GM21576 (cell line): Measurements from ENCODE around the gene RAB9A.
"Not testable (repeated sequence)": the region's sequence is repeated elsewhere in the genome, so short reads cannot be mapped to it uniquely, and the experiment has no call there.

ENCODE experiments used
- ATAC-seq: cut with Tn5 transposase; IDR thresholded peaks from one replicate; pipeline ENCODE4 v1.9.1; 2021; ENCODE audit warnings: mild to moderate bottlenecking, moderate library complexity; ENCODE audit not compliant: unreplicated experiment

The RAB9A gene

GRCh38 chrX:13688958-13689740 is at the start of gene RAB9A:
RAB9A (plus strand) TSS chrX:13689128; CDS start chrX:13708747, 19,619 bp downstream.
- peak; percentile 66 for ATAC-seq

- not testable (repeated sequence) for ATAC-seq
Measured at GRCh38 chrX:13641684-13642083, 47.2 kb upstream of the RAB9A start.

- ATAC-seq: no peak
Measured at GRCh38 chrX:13645464-13646153, 43.3 kb upstream of the RAB9A start.

- no peak for ATAC-seq
Measured at GRCh38 chrX:13646154-13646549, 42.8 kb upstream of the RAB9A start.

- no peak for ATAC-seq
Measured at GRCh38 chrX:13647709-13648212, 41.2 kb upstream of the RAB9A start.

GRCh38 chrX:13648336-13648735 is 40.6 kb upstream of the RAB9A start:
- ATAC-seq: not testable (repeated sequence)

- no peak for ATAC-seq
Measured at GRCh38 chrX:13649838-13650237, 39.1 kb upstream of the RAB9A start.

GRCh38 chrX:13650318-13650717 is 38.6 kb upstream of the RAB9A start:
- ATAC-seq: no peak

- ATAC-seq: no peak
Measured at GRCh38 chrX:13651150-13651549, 37.8 kb upstream of the RAB9A start.

- ATAC-seq: no peak
Measured at GRCh38 chrX:13652287-13652793, 36.6 kb upstream of the RAB9A start.

- ATAC-seq: peak; percentile 97
Measured at GRCh38 chrX:13652850-13653693, 35.9 kb upstream of the RAB9A start, which contains the start of gene TCEANC. TCEANC (plus strand) TSS chrX:13653141; CDS start chrX:13662509, 9,368 bp downstream.

- ATAC-seq: no peak
Measured at GRCh38 chrX:13654116-13654515, 34.8 kb upstream of the RAB9A start.

- no peak for ATAC-seq
Measured at GRCh38 chrX:13655674-13656073, 33.3 kb upstream of the RAB9A start.

GRCh38 chrX:13658602-13659001 is 30.3 kb upstream of the RAB9A start:
- ATAC-seq: no peak

- no peak for ATAC-seq
Measured at GRCh38 chrX:13659063-13659462, 29.9 kb upstream of the RAB9A start.

- ATAC-seq: no peak
Measured at GRCh38 chrX:13661735-13662288, 27.1 kb upstream of the RAB9A start.

- ATAC-seq: no peak
Measured at GRCh38 chrX:13662355-13662791, 26.6 kb upstream of the RAB9A start.

GRCh38 chrX:13664020-13664419 is 24.9 kb upstream of the RAB9A start:
- ATAC-seq: no peak

GRCh38 chrX:13666836-13667235 is 22.1 kb upstream of the RAB9A start:
- ATAC-seq: no peak

GRCh38 chrX:13667919-13668318 is 21.0 kb upstream of the RAB9A start:
- ATAC-seq: no peak
